Neural cell (in vitro differentiated cells): ENCODE data around the gene KIF16B. TPM values are rescaled to one million over a fixed set of nuclear protein-coding genes. Genes with fewer than 3 reads are reported as not detected.

ENCODE experiments used
- H2AFZ ChIP-seq: fragments of 200-600, 300-800 bp; sonication (generic), shearing (Covaris generic); 2 replicates; pipeline ENCODE4 v1.6.0; 2014; ENCODE audit warnings: low read depth, mild to moderate bottlenecking, antibody characterized with exemption, low read length, moderate library complexity
- H3F3A ChIP-seq: fragments of 200-600 bp; shearing (Covaris generic); 2 replicates; pipeline ENCODE4 v1.6.1; 2016; ENCODE audit warnings: mild to moderate bottlenecking, moderate library complexity, mixed read lengths, antibody characterized with exemption, low read length; ENCODE audit not compliant: insufficient read depth, poor library complexity, severe bottlenecking
- H3K27ac ChIP-seq: fragments of 200-600, 300-800 bp; sonication (generic), shearing (Covaris generic); 2 replicates; pipeline ENCODE4 v1.5.1; 2014; ENCODE audit warnings: mild to moderate bottlenecking, low read length, moderate library complexity
- H3K27me3 ChIP-seq: fragments of 300-800, 200-600 bp; sonication (generic), shearing (Covaris generic); 2 replicates; pipeline ENCODE4 v1.6.0; 2014; ENCODE audit warnings: mild to moderate bottlenecking, low read depth, low read length, moderate library complexity; ENCODE audit not compliant: insufficient read depth
- H3K36me3 ChIP-seq: fragments of 300-800, 200-600 bp; sonication (generic), shearing (Covaris generic); 2 replicates; pipeline ENCODE4 v1.5.1; 2014; ENCODE audit warnings: mild to moderate bottlenecking, antibody characterized with exemption, low read length, moderate library complexity; ENCODE audit not compliant: insufficient read depth
- H3K4me2 ChIP-seq: fragments of 300-800, 200-600 bp; sonication (generic), shearing (Covaris generic); 2 replicates; pipeline ENCODE4 v1.6.0; 2014; ENCODE audit warnings: mild to moderate bottlenecking, low read length
- H3K4me3 ChIP-seq: fragments of 300-800, 200-600 bp; sonication (generic), shearing (Covaris generic); 2 replicates; pipeline ENCODE4 v1.5.1; 2014; ENCODE audit warnings: mild to moderate bottlenecking, low read length, moderate library complexity
- H3K79me2 ChIP-seq: fragments of 200-600 bp; shearing (Covaris generic); replicated peaks from 2 replicates; pipeline ENCODE4 v1.6.0; 2014; ENCODE audit warnings: mild to moderate bottlenecking, low read length, moderate library complexity; ENCODE audit not compliant: insufficient read depth
- H3K9ac ChIP-seq: fragments of 300-800, 200-600 bp; sonication (generic), shearing (Covaris generic); 2 replicates; pipeline ENCODE4 v1.6.1; 2016; ENCODE audit warnings: mild to moderate bottlenecking, low read length, mixed read lengths
- H3K9me2 ChIP-seq: fragments of 200-600 bp; shearing (Covaris generic); 2 replicates; pipeline ENCODE4 v1.6.1; 2016; ENCODE audit warnings: mild to moderate bottlenecking, low read length, mixed read lengths; ENCODE audit not compliant: insufficient read depth
- H3K9me3 ChIP-seq: fragments of 200-600, 300-800 bp; sonication (generic), shearing (Covaris generic); 2 replicates; pipeline ENCODE4 v1.6.1; 2016; ENCODE audit warnings: mild to moderate bottlenecking, mixed run types, low read length, moderate library complexity, mixed read lengths
- H4K20me1 ChIP-seq: fragments of 200-600 bp; shearing (Covaris generic); 2 replicates; pipeline ENCODE4 v1.6.1; 2016; ENCODE audit warnings: mild to moderate bottlenecking, mixed run types; ENCODE audit not compliant: insufficient read depth
- CTCF ChIP-seq: fragments of 450-650 bp; IDR thresholded peaks from 2 replicates; pipeline ENCODE4 v1.5.1; 2014; ENCODE audit warnings: antibody characterized with exemption, mild to moderate bottlenecking, moderate library complexity; ENCODE audit not compliant: poor library complexity, severe bottlenecking
- EP300 ChIP-seq: fragments of 450-650 bp; conservative IDR thresholded peaks from 2 replicates; pipeline ENCODE4 v1.6.1; 2014; ENCODE audit warnings: antibody characterized with exemption, mild to moderate bottlenecking, moderate library complexity; ENCODE audit not compliant: poor library complexity, severe bottlenecking
- EZH2 ChIP-seq: fragments of 200-600, 300-800 bp; shearing (Covaris generic), sonication (generic); IDR thresholded peaks from 2 replicates; pipeline ENCODE4 v1.6.1; 2014; ENCODE audit warnings: antibody characterized with exemption, low read length, borderline replicate concordance, mild to moderate bottlenecking; ENCODE audit not compliant: insufficient read depth, poor library complexity, severe bottlenecking
- MXI1 ChIP-seq: fragments of 450-650 bp; conservative IDR thresholded peaks from 2 replicates; pipeline ENCODE4 v1.6.1; 2014; ENCODE audit warnings: antibody characterized with exemption, mild to moderate bottlenecking; ENCODE audit not compliant: poor library complexity, severe bottlenecking
- POLR2AphosphoS5 ChIP-seq: IDR thresholded peaks from 2 replicates; pipeline ENCODE4 v1.6.1; 2012
- RAD21 ChIP-seq: fragments of 450-650 bp; conservative IDR thresholded peaks from 2 replicates; pipeline ENCODE4 v1.6.1; 2014; ENCODE audit warnings: antibody characterized with exemption, mild to moderate bottlenecking, moderate library complexity
- REST ChIP-seq: IDR thresholded peaks from 2 replicates; pipeline ENCODE4 v1.6.1; 2012; ENCODE audit warnings: borderline replicate concordance
- SMC3 ChIP-seq: fragments of 450-650 bp; conservative IDR thresholded peaks from 2 replicates; pipeline ENCODE4 v1.6.1; 2014; ENCODE audit warnings: antibody characterized with exemption, mild to moderate bottlenecking, moderate library complexity; ENCODE audit not compliant: poor library complexity
- TAF1 ChIP-seq: IDR thresholded peaks from 2 replicates; pipeline ENCODE4 v1.6.1; 2012; ENCODE audit warnings: low read depth
- polyA plus RNA-seq: library from polyadenylated mRNA; depleted of rRNA; stranded (reverse); fragments of >200 nt; gene quantifications from 2 replicates; pipeline ENCODE4 v1.2.3, GENCODE V29; 2014

Gene KIF16B
- polyA plus RNA-seq, 1 donor from 2014 or later, result 3.8 TPM

- Histone ChIP-seq H4K20me1 (no peaks in the 10 kb centered on the region), H3K4me2 (no peak overlapping the region), H3K4me3 (no peak overlapping the region), H3K9me3 (no peaks in the 10 kb centered on the region), H3K36me3 (no peaks in the 10 kb centered on the region), H2AFZ (no peak overlapping the region), H3K79me2 (no peaks in the 10 kb centered on the region), H3K9ac (no peak overlapping the region), H3F3A (no peaks in the 10 kb centered on the region), H3K9me2 (no peaks in the 10 kb centered on the region), H3K27ac (no peak overlapping the region), H3K27me3 (no peaks in the 10 kb centered on the region)
- TF ChIP-seq EP300, result no peak
- TF ChIP-seq CTCF, result no peak
- no peak for TF ChIP-seq MXI1
- no peak for TF ChIP-seq SMC3
- TF ChIP-seq RAD21, result no peak
- TF ChIP-seq TAF1, result no peak
- no peak for TF ChIP-seq EZH2
- no peak for TF ChIP-seq REST
- TF ChIP-seq POLR2AphosphoS5, result no peak
These were observed 300.4 kb downstream of the KIF16B start for GRCh38 chr20:16272780-16273360.

GRCh38 chr20:16271450-16271849, 301.8 kb downstream of the KIF16B start:
- Histone ChIP-seq H3K27ac (no peak overlapping the region), H3K79me2 (no peaks in the 10 kb centered on the region)
- TF ChIP-seq SMC3, result no peak
- TF ChIP-seq EP300, result no peak
- no peak for TF ChIP-seq EZH2
- TF ChIP-seq RAD21, result no peak

More at GRCh38 chr20:16271450-16271849, 301.8 kb downstream of the KIF16B start:
- Histone ChIP-seq H3F3A (no peaks in the 10 kb centered on the region), H4K20me1 (no peaks in the 10 kb centered on the region), H3K27me3 (no peaks in the 10 kb centered on the region), H3K4me3 (no peak overlapping the region), H3K9me2 (no peaks in the 10 kb centered on the region), H3K36me3 (no peaks in the 10 kb centered on the region), H2AFZ (no peak overlapping the region), H3K9me3 (no peaks in the 10 kb centered on the region), H3K9ac (no peak overlapping the region), H3K4me2 (no peak overlapping the region)
